Suppressor macrophage treated with lipopolysaccharide for 1 hour (primary cell): ENCODE data around the gene INO80.
"Not testable (repeated sequence)": the region's sequence is repeated elsewhere in the genome, so short reads cannot be mapped to it uniquely, and the experiment has no call there.

Experiments used
- DNase-seq, 3 donors: peaks; one replicate each; pipeline ENCODE4 v3.0.0-alpha.2; 2020 to 2022

The INO80 gene

DNA sequence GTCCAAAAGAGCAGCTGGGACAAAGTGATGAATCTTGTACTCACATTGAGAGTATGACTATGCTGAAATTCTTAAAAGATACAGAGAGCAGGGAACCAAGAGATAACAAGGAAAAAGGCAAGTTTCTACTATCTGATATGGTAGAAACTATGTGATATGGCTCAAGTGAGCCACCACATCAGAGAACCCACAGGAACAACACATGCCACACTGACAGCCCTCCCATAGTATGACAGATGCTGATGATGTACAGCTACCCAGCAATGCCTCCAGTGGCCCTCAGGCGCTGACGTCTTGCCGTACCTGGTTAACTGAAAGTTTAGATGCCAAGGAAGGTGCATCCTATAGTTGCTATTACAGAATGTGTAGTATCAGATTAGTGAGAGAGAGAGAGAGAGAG is 120.4 kb downstream of the INO80 start:
- DNase-seq, result no peak

- no peak for DNase-seq
Measured at GRCh38 chr15:40992825-40993224, 123.3 kb downstream of the INO80 start.

DNA sequence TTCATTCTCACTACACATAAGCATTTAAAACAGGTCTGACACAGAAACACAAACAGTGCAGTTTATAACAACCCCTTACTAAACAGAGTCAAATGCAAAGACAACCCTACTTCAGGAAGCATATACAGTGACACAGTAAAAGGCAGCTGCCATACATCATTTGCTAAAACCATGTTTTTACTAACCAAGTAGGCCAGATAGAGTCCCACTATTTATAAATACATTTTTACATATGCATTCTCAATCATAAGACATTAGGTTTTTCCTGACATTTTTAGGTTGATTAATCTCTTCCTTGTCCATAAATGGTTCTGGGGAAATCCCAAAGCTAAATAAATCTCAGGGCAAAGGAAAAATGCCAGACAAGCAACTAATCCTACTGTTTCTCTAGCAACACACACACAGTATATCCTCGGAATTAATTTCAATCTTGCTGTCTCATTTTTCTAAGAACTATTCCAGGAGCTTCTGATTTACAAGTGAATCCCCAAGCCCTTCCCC is 123.8 kb downstream of the INO80 start:
- no peak for DNase-seq

- no peak for DNase-seq
Measured at GRCh38 chr15:40991355-40991754, 124.7 kb downstream of the INO80 start.

DNA sequence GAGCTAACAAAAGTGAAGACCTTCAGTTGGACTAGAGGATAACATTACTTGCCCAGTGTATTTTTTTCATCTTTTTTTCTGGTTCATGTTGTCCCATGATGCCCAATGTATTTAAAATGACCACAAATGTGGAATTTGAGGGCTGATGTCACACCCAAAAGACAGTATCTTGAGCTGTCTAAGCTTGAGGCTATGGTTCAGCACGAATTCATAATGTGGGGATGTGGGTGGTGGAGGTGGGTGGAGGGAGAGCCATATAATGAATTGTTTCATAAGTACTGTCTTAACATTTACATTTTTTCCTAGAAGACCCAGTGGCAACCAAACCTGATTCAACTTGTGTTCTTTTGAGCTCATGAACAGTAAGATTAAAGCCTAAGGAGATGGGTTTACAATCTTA is 125.3 kb downstream of the INO80 start:
- peak in 2 of 3 donors; percentile 18 to 24 for DNase-seq

DNA sequence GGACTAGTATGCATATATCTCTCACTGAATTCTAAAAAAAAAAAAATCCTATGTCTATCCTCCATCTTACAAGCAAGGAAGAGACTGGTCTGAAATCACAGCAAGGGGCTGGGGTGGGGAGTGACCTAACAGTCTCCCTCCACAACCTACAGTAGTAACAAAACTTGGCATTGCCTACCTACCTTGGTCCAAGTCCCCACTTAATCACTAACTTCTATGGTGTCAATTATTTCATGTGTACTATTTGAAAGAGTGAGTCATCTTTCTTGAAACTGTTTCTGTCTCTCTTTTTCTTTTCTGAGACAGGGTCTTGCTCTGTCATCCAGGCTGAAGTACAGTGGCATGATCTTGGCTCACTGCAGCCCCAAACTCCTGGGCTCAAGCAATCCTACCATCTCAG is 126.0 kb downstream of the INO80 start:
- no peak for DNase-seq

DNA sequence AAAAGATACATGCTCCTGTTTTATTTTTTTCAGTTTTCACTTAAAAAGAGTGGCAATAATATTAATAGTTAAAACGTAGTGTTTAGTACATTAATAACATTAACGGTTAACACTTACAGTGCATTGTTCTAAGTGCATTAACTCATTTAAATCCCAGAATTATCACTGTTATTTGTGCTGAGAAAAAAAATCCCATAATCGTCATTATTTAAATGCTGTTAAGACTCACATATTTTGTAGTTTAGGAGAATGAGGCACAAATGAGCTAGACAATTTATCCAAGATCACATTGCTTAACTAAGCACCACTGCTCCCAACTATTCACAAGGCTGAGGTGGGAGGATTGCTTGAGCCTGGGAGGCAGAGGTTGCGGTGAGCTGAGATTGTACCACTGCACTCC is 127.9 kb downstream of the INO80 start:
- no peak for DNase-seq

DNA sequence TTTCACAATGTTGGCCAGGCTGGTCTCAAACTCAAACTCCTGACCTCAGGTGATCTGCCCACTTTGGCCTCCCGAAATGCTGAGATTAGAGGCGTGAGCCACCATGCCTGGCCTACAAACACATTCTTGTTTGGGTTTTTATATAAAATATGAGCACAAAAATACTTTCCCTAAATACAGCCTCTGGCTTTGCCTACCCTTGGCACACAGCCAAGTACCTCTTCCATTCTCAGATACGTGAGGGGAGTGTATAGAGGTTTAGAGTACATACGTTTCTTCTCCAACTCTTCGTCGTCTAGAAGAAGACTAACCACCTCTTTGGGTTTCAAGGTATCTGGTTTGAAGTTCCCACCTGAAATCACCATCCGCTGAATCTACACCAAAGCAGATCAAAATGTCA is 129.3 kb downstream of the INO80 start:
- DNase-seq, result no peak

DNA sequence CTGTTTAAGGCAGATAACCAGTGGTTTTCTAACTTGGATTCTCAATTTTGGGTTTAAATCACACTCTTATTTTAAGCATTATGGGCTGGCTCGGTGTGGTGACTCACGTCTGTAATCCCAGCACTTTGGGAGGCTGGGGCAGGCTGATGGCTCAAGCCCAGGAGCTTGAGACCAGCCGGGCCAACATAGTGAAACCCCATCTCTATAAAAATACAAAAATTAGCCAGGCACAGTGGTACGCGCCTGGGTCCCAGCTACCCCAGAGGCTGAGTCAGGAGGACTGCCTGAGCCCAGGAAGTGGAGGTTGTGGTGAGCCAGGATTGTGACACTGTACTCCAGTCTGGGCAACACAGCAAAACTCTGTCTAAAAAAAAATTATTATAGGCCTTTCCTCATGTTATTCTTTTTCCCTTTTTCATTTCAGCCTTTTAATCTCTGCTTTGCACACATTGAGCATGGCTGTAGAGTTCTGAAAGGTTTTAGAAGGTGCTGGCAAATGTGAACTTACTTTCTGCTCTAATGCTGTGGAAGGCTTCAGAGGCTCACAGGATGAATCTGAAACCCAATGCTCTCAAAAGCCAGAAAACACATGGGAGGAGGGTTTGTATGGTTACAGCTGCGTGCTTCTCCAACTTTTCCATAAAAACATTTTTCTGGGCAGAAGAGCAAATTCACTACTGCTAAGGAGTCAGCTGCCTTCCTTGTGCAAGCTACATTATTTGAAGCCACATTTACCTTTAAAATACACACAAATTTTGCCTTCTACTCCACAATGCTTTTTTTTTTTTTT is 130.3 kb downstream of the INO80 start:
- no peak for DNase-seq

GRCh38 chr15:40984964-40985363 is 131.1 kb downstream of the INO80 start:
- DNase-seq, result no peak

GRCh38 chr15:40984406-40984805 is 131.7 kb downstream of the INO80 start:
- no peak for DNase-seq

- no peak for DNase-seq
Measured at GRCh38 chr15:40982855-40983254, 133.2 kb downstream of the INO80 start.

GRCh38 chr15:40981186-40981585 is 134.9 kb downstream of the INO80 start:
- DNase-seq, result no peak

DNA sequence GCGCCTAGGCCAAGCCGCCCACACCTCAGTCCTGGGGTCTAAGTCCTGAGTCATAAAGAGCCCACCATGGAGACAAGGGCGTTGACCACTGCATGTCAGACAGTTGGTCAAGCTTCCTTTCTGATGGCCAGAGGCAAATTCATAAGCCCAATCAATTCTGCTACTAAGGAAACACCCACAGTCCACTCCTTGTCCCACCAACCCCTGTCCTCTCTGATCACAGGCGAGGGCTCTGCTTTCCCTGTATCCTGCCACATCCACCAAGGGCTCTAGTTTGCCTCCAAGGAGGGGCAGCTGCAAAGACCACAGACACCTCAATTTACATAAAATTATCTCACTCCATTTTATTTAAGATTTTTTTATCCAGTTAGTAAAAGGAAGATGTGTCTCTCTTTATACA is 137.5 kb downstream of the INO80 start:
- DNase-seq, result no peak

DNA sequence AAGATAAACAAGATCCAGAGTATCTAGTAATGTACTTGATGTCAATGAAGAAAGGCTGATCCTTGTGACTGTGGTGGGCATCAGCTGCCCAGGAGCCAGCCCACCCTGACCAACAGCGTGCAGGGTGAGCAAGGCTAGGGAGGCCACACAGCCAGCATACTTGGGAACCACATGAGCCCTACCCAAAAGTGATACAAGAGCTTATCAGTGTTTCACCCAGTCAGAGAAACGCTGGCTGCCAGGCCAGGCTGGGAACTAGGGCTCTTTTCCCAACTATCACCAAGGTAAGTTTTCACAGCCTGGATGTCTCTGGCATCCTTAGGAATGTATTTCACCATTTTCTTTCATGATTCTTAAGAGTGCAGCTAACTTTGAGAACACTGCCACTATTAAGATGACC is 137.9 kb downstream of the INO80 start:
- no peak for DNase-seq

DNA sequence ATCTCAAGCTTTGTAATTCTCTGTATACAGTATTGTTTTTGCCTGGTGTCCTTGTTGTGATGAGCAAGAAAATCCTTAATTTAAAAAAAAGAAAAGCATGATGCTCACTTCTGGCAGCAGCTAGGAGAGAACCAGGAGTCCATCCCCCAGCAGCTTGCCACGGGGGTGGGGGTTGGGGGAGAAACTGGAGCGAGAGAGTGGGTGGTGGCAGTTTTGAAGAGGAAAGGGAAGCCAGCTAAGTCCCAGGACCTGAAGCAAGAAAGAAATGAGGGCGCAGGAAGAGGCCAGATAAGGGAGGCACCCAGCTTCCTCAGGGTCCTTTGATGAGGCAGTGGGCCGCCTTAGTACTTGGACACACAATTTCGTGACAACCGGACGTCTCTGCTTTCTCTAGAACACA is 139.3 kb downstream of the INO80 start:
- DNase-seq, result no peak

- no peak for DNase-seq
Measured at GRCh38 chr15:40974879-40975278, 141.2 kb downstream of the INO80 start.

DNA sequence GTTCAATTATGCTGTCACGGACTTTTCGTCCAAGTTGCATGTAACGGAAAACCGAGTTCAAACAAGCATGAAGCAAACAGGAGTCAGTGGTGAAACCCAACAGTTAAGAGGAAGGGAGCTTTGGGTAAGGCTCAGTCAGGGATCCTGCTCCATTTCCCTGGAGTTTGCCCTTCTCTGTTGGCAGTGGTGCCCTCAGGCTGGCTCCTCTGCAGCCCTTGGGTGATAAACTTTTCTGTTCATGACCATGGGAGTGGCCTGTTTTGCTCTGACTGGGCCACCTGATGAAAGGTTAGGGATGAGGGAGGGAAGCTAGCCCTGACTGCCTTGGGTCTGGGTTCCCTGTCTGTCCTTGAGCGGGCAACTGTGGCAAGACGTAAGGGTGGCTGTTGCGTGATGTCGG is 146.7 kb downstream of the INO80 start:
- DNase-seq, result no peak

- DNase-seq, result no peak
Measured at GRCh38 chr15:40968290-40969085, 147.6 kb downstream of the INO80 start.

DNA sequence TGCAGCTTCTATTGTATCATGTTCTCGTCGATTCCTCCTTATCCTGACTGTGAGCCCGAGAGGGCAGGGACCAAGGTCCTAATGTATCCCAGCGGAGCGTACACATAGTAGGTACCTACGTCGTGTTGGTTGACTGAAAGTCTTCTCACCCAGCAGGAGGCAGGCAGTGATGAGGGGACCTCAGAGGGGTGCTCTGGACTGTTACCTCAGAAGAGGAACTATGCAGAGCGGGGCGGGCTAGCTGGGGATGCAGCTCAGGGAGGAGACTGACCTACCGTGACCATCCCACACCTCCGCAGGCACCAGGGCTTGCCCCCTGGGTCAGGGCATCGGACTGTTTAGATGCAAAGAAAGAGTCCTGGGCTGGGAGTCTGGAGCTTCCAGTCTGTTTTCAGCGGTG is 151.4 kb downstream of the INO80 start:
- DNase-seq, result no peak

GRCh38 chr15:40964006-40964405 is 152.1 kb downstream of the INO80 start:
- no peak for DNase-seq

GRCh38 chr15:40963201-40963600 is 152.9 kb downstream of the INO80 start:
- no peak for DNase-seq

- not testable (repeated sequence) for DNase-seq
Measured at GRCh38 chr15:40962317-40962716, 153.8 kb downstream of the INO80 start.

GRCh38 chr15:40961740-40962139 is 154.3 kb downstream of the INO80 start:
- DNase-seq, result not testable (repeated sequence)
